Prostate gland (tissue), 2 donors: ENCODE measurements around the gene PRDM16.

Experiments
- CTCF ChIP-seq, 4 experiments: fragments of 200-600 bp in 2 of 4; fragments of 450-650 bp in 2 of 4; sonication (generic) in 2 of 4; IDR thresholded peaks; 1 replicate in 3 of 4; 2 replicates in 1 of 4; pipeline ENCODE4 v1.5.1; 2016 to 2019; ENCODE audit warnings: antibody characterized with exemption in 4 of 4, mild to moderate bottlenecking in 2 of 4, moderate library complexity in 2 of 4
- POLR2A ChIP-seq: fragments of 450-650 bp; IDR thresholded peaks from one replicate; pipeline ENCODE4 v1.6.1; 2016; ENCODE audit warnings: antibody characterized with exemption, mild to moderate bottlenecking
- POLR2AphosphoS5 ChIP-seq: sonication (generic); formaldehyde crosslinking; IDR thresholded peaks from one replicate; pipeline ENCODE4 v1.6.1; 2017; ENCODE audit warnings: antibody characterized with exemption

- no peak for TF ChIP-seq CTCF (IDR thresholded peaks at IDR 0.05)
- no peak for TF ChIP-seq POLR2A
- TF ChIP-seq POLR2AphosphoS5, result no peak
Measured at GRCh38 chr1:3372317-3372716, 303.3 kb downstream of the PRDM16 start.
